Stomach (tissue), 9 donors: ENCODE results near the gene ADAMTS16. TPM values are rescaled to one million over a fixed set of nuclear protein-coding genes. Genes with fewer than 3 reads are reported as not detected.

Experiments
- DNase-seq, 2 donors: peaks; one replicate each; pipeline versions ENCODE4 v3.0.0 to v3.0.0-alpha.2; 2013 to 2019
- H3K27ac ChIP-seq, 5 donors: fragments of 200-600 bp in 4 of 5; sonication (generic) in 4 of 5; one replicate each; pipeline ENCODE4 v1.5.1; 2013 to 2019; ENCODE audit warnings: mild to moderate bottlenecking in 1 of 5, moderate library complexity in 1 of 5
- H3K27me3 ChIP-seq, 3 donors: fragments of 200-600 bp; sonication (generic); one replicate each; pipeline ENCODE4 v1.5.1; 2017 to 2019; ENCODE audit warnings: mixed run types in 1 of 3
- H3K36me3 ChIP-seq, 4 donors: fragments of 200-600 bp; sonication (generic); 1 replicate in 3 of 4; 2 replicates in 1 of 4; pipeline ENCODE4 v1.5.1; 2016 to 2019
- H3K4me1 ChIP-seq, 4 donors: fragments of 200-600 bp; sonication (generic); one replicate each; pipeline ENCODE4 v1.5.1; 2016 to 2019
- H3K4me3 ChIP-seq, 4 donors: fragments of 200-600 bp; sonication (generic) in 3 of 4; one replicate each; pipeline ENCODE4 v1.5.1; 2016 to 2019; ENCODE audit warnings: mild to moderate bottlenecking in 1 of 4
- H3K9me3 ChIP-seq, 4 donors: fragments of 200-600 bp; sonication (generic); one replicate each; pipeline ENCODE4 v1.5.1; 2016 to 2019
- EP300 ChIP-seq: sonication (generic); formaldehyde crosslinking; IDR thresholded peaks from one replicate; pipeline ENCODE4 v1.6.1; 2017; ENCODE audit warnings: antibody characterized with exemption
- POLR2A ChIP-seq, 4 donors: fragments of 450-650 bp; IDR thresholded peaks; one replicate each; pipeline ENCODE4 v1.6.1; 2016; ENCODE audit warnings: antibody characterized with exemption in 4 of 4, control low read depth in 2 of 4, mild to moderate bottlenecking in 1 of 4, moderate library complexity in 1 of 4
- POLR2AphosphoS5 ChIP-seq, 3 donors: sonication (generic); formaldehyde crosslinking; IDR thresholded peaks; one replicate each; pipeline ENCODE4 v1.6.1; 2016; ENCODE audit warnings: antibody characterized with exemption in 3 of 3
- WGBS, 5 donors: extraction: QIAGEN DNeasy Blood & Tissue Kit in 3 of 5; methylation state at CpG; one replicate each; pipeline versions ENCODE4 v1.1.5 to v1.1.7; 2013 to 2018; 5-methylcytosine and 5-hydroxymethylcytosine counted together
- intact Hi-C: fragments of 100-400 bp; cut with DNase I; formaldehyde crosslinking; loops from one replicate; pipeline ENCODE4 v1.15.1; 2023; ENCODE audit warnings: low total_unique reads
- polyA plus RNA-seq, 3 donors: library from polyadenylated mRNA; stranded (reverse); fragments of 200-250 nt; gene quantifications; one replicate each; pipeline ENCODE4 v1.2.3, GENCODE V29; 2013
- total RNA-seq, 5 donors: library from RNA; depleted of rRNA; stranded (reverse); fragments of >200 nt; gene quantifications; one replicate each; pipeline versions ENCODE4 v1.1.0 to v1.2.3, GENCODE V29; 2014 to 2016
- TF ChIP-seq, protein P1 (sequence below), 7 experiments: fragments of 450-650 bp in 4 of 7; fragments of 200-600 bp in 3 of 7; sonication (generic) in 3 of 7; IDR thresholded peaks; one replicate each; pipeline ENCODE4 v1.5.1; 2016 to 2019; ENCODE audit warnings: antibody characterized with exemption in 7 of 7, control low read depth in 2 of 7, mild to moderate bottlenecking in 1 of 7
- donor health status: healthy with polysubstance abuse.
- donor health status: Bipolar disorder and iron deficiency.
- donor health status: healthy.

The ADAMTS16 gene
- total and polyA plus RNA-seq, 8 donors: 0.29 to 12.7 TPM; not detected in 6

- Histone ChIP-seq H3K4me3 (no peak overlapping the region), H3K27me3 (no peaks in the 10 kb centered on the region), H3K4me1 (no peaks in the 10 kb centered on the region), H3K27ac (no peak overlapping the region), H3K36me3 (no peaks in the 10 kb centered on the region), H3K9me3 (no peaks in the 10 kb centered on the region)
- intact Hi-C loops: no loop called here
- no peak for DNase-seq
- TF ChIP-seq POLR2AphosphoS5 (IDR thresholded peaks at IDR 0.05) (no peak), POLR2A (IDR thresholded peaks at IDR 0.05) (no peak), EP300 (no peak)
- TF ChIP-seq, protein P1, sequence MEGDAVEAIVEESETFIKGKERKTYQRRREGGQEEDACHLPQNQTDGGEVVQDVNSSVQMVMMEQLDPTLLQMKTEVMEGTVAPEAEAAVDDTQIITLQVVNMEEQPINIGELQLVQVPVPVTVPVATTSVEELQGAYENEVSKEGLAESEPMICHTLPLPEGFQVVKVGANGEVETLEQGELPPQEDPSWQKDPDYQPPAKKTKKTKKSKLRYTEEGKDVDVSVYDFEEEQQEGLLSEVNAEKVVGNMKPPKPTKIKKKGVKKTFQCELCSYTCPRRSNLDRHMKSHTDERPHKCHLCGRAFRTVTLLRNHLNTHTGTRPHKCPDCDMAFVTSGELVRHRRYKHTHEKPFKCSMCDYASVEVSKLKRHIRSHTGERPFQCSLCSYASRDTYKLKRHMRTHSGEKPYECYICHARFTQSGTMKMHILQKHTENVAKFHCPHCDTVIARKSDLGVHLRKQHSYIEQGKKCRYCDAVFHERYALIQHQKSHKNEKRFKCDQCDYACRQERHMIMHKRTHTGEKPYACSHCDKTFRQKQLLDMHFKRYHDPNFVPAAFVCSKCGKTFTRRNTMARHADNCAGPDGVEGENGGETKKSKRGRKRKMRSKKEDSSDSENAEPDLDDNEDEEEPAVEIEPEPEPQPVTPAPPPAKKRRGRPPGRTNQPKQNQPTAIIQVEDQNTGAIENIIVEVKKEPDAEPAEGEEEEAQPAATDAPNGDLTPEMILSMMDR (IDR thresholded peaks at IDR 0.05): no peak
- WGBS, 5 donors: 0% methylated on average over 1 of the region's 1 CpG; no CpG with 5 or more reads in 1 of the 5 donors
Measured at GRCh38 chr5:5198815-5199214, 58.7 kb downstream of the ADAMTS16 start.

- TF ChIP-seq POLR2A (IDR thresholded peaks at IDR 0.05): no peak
- TF ChIP-seq POLR2AphosphoS5 (IDR thresholded peaks at IDR 0.05): no peak
- no peak for TF ChIP-seq EP300
- TF ChIP-seq, protein P1 (IDR thresholded peaks at IDR 0.05): no peak
- H3K9me3 ChIP-seq: no peaks in the 10 kb centered on the region
- DNase-seq: no peak
- H3K27ac ChIP-seq: no peak overlapping the region
- no peaks in the 10 kb centered on the region for H3K4me1 ChIP-seq
- no peaks in the 10 kb centered on the region for H3K36me3 ChIP-seq
- intact Hi-C loops: no loop called here
- no peaks in the 10 kb centered on the region for H3K27me3 ChIP-seq
- no peak overlapping the region for H3K4me3 ChIP-seq
- WGBS, 5 donors: 56 to 63% (median 59%) methylated on average over 6 of the region's 6 CpGs
Measured at GRCh38 chr5:5199495-5199894, 59.4 kb downstream of the ADAMTS16 start.

DNA sequence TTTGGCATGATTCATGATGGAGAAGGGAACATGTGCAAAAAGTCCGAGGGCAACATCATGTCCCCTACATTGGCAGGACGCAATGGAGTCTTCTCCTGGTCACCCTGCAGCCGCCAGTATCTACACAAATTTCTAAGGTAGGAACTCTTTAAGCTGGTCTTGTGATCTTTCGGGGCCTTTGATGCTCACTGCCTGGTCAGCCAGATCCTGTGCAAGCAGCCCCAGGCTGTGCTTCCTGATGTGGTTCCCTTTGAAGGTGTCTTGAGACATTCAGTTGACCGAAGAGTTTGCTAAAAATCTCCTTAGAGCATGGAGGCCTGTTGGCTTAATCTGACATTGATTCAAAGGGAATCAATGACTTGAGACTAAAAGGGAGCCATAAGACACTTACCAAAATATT lies 60.0 kb downstream of the ADAMTS16 start:
- no peak for DNase-seq
- Histone ChIP-seq H3K27ac (no peak overlapping the region), H3K27me3 (no peaks in the 10 kb centered on the region), H3K4me3 (no peak overlapping the region), H3K36me3 (no peaks in the 10 kb centered on the region), H3K9me3 (no peaks in the 10 kb centered on the region), H3K4me1 (no peaks in the 10 kb centered on the region)
- 78 to 94% (median 92%) methylated on average over 5 of the region's 5 CpGs for WGBS, 5 donors
- TF ChIP-seq POLR2A (IDR thresholded peaks at IDR 0.05) (no peak), EP300 (no peak), POLR2AphosphoS5 (IDR thresholded peaks at IDR 0.05) (no peak)
- TF ChIP-seq, protein P1 (IDR thresholded peaks at IDR 0.05): no peak
- intact Hi-C loops: no loop called here

DNA sequence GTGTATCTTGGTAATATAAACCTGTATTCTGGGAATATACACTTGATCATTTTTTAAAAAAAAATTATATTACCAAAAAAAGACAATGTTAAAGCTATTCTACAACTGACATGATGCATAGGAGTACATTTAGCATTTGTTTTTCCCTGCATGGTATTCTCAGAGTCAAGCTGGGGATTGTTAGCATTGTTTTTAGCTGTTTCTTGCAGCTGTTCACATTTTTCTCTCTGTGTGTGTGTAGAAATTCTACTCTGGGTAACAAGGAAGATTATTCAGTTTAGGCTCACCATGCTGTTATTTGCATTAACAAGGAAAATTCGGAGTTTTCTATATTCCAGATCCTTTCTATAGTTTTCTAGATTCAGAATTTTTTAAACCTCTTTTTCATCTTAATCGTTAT lies 62.2 kb downstream of the ADAMTS16 start:
- DNase-seq: no peak
- TF ChIP-seq POLR2AphosphoS5 (IDR thresholded peaks at IDR 0.05): no peak
- TF ChIP-seq POLR2A (IDR thresholded peaks at IDR 0.05): no peak
- TF ChIP-seq EP300: no peak
- TF ChIP-seq, protein P1 (IDR thresholded peaks at IDR 0.05): no peak
- Histone ChIP-seq H3K27ac (no peak overlapping the region), H3K4me1 (no peaks in the 10 kb centered on the region), H3K27me3 (no peaks in the 10 kb centered on the region), H3K4me3 (no peak overlapping the region), H3K9me3 (no peaks in the 10 kb centered on the region), H3K36me3 (no peaks in the 10 kb centered on the region)
- 36 to 51% (median 42%) methylated on average over 2 of the region's 2 CpGs for WGBS, 5 donors
- intact Hi-C loops: no loop called here
